Measurements from ENCODE around the gene ZDHHC11B. TPM values are rescaled to one million over a fixed set of nuclear protein-coding genes. Genes with fewer than 3 reads are reported as not detected.
"Not testable (repeated sequence)": the region's sequence is repeated elsewhere in the genome, so short reads cannot be mapped to it uniquely, and the experiment has no call there.

ZDHHC11B gene
- total RNA-seq, 1 donor from 2014 or later = 8.0 TPM

- DNase-seq; H3K9me3 ChIP-seq; H3K36me3 ChIP-seq; ATAC-seq; H3K27ac ChIP-seq; H3K27me3 ChIP-seq; H3K4me1 ChIP-seq; H3K4me3 ChIP-seq; intact Hi-C loops (cut with DNase I): not testable (repeated sequence)
These were observed 105.2 kb downstream of the ZDHHC11B start for GRCh38 chr5:679166-679895.

GRCh38 chr5:678521-678920 is 106.0 kb downstream of the ZDHHC11B start:
- DNase-seq; H3K9me3 ChIP-seq; ATAC-seq; H3K4me1 ChIP-seq; H3K27me3 ChIP-seq; H3K4me3 ChIP-seq; H3K36me3 ChIP-seq; H3K27ac ChIP-seq; intact Hi-C loops (cut with DNase I): not testable (repeated sequence)

GRCh38 chr5:677131-678101 is 107.1 kb downstream of the ZDHHC11B start:
- Histone ChIP-seq H3K9me3 (no peaks in the 10 kb centered on the region), H3K27ac (no peak overlapping the region), H3K36me3 (no peaks in the 10 kb centered on the region), H3K4me3 (no peak overlapping the region), H3K27me3 (peaks cover 8% of the 10 kb centered on the region), H3K4me1 (peaks cover 13% of the 10 kb centered on the region)
- intact Hi-C loops (cut with DNase I) = no loop called here
- no peak for ATAC-seq
- TF ChIP-seq CTCF (IDR thresholded peaks at IDR 0.05) = no peak
- no peak for DNase-seq

- peaks cover 8% of the 10 kb centered on the region for H3K27me3 ChIP-seq
- DNase-seq (no peak), ATAC-seq (no peak)
- no peak overlapping the region for H3K27ac ChIP-seq
- H3K4me3 ChIP-seq = no peak overlapping the region
- intact Hi-C loops (cut with DNase I) = no loop called here
- H3K36me3 ChIP-seq = no peaks in the 10 kb centered on the region
- H3K9me3 ChIP-seq = no peaks in the 10 kb centered on the region
- TF ChIP-seq CTCF (IDR thresholded peaks at IDR 0.05) = no peak
- peaks cover 20% of the 10 kb centered on the region for H3K4me1 ChIP-seq
These were observed 107.8 kb downstream of the ZDHHC11B start for GRCh38 chr5:676699-677076.

GRCh38 chr5:675871-676698 is 108.4 kb downstream of the ZDHHC11B start:
- Histone ChIP-seq H3K9me3 (no peaks in the 10 kb centered on the region), H3K36me3 (no peaks in the 10 kb centered on the region), H3K27ac (no peak overlapping the region), H3K4me1 (peaks cover 23% of the 10 kb centered on the region), H3K4me3 (no peak overlapping the region), H3K27me3 (peaks cover 8% of the 10 kb centered on the region)
- DNase-seq (peak; percentile 50), ATAC-seq (no peak)
- intact Hi-C loops (cut with DNase I) = no loop called here
- no peak for TF ChIP-seq CTCF (IDR thresholded peaks at IDR 0.05)

GRCh38 chr5:675111-675870 is 109.2 kb downstream of the ZDHHC11B start:
- no peak for DNase-seq
- Histone ChIP-seq H3K9me3 (no peaks in the 10 kb centered on the region), H3K36me3 (no peaks in the 10 kb centered on the region), H3K27me3 (peaks cover 8% of the 10 kb centered on the region), H3K27ac (no peak overlapping the region), H3K4me3 (no peak overlapping the region), H3K4me1 (peaks cover 23% of the 10 kb centered on the region)
- intact Hi-C loops (cut with DNase I) = no loop called here
- ATAC-seq = no peak
- TF ChIP-seq CTCF (IDR thresholded peaks at IDR 0.05) = no peak

All from upper lobe of right lung (tissue), 1 donor.